Retina (tissue), 1 donor: Measurements from ENCODE around the gene TRIAP1.
"Not testable (repeated sequence)": the region's sequence is repeated elsewhere in the genome, so short reads cannot be mapped to it uniquely, and the experiment has no call there.

ENCODE experiments used
- DNase-seq: peaks from one replicate; pipeline ENCODE4 v3.0.0-alpha.2; 2016

The TRIAP1 gene

GRCh38 chr12:120468325-120468820 is 22.2 kb upstream of the TRIAP1 start:
- DNase-seq = peak; percentile 64

GRCh38 chr12:120467439-120467838 is 21.3 kb upstream of the TRIAP1 start:
- DNase-seq = no peak

- DNase-seq = peak; percentile 70
Measured at GRCh38 chr12:120466560-120467315, 20.6 kb upstream of the TRIAP1 start.

GRCh38 chr12:120465756-120466155 is 19.6 kb upstream of the TRIAP1 start:
- no peak for DNase-seq

- no peak for DNase-seq
Measured at GRCh38 chr12:120463712-120464111, 17.5 kb upstream of the TRIAP1 start.

GRCh38 chr12:120462099-120462640 is 16.0 kb upstream of the TRIAP1 start:
- DNase-seq = no peak

GRCh38 chr12:120460157-120460556 is 14.0 kb upstream of the TRIAP1 start:
- no peak for DNase-seq

GRCh38 chr12:120457133-120457532 is 10.9 kb upstream of the TRIAP1 start:
- DNase-seq = no peak

- DNase-seq = no peak
Measured at GRCh38 chr12:120455302-120455701, 9.1 kb upstream of the TRIAP1 start.

GRCh38 chr12:120453977-120454376 is 7.8 kb upstream of the TRIAP1 start:
- no peak for DNase-seq

GRCh38 chr12:120453060-120453750 is 7.0 kb upstream of the TRIAP1 start:
- no peak for DNase-seq

- not testable (repeated sequence) for DNase-seq
Measured at GRCh38 chr12:120452524-120452923, 6.3 kb upstream of the TRIAP1 start.

- no peak for DNase-seq
Measured at GRCh38 chr12:120447992-120448391, 1.8 kb upstream of the TRIAP1 start.

GRCh38 chr12:120446844-120447178 is 627 bp upstream of the TRIAP1 start:
- DNase-seq = not testable (repeated sequence)

GRCh38 chr12:120444676-120445075 is 1.5 kb downstream of the TRIAP1 start:
- no peak for DNase-seq

GRCh38 chr12:120439646-120440247 is 6.4 kb downstream of the TRIAP1 start:
- DNase-seq = peak; percentile 42

GRCh38 chr12:120438495-120439198 is 7.5 kb downstream of the TRIAP1 start:
- no peak for DNase-seq

- DNase-seq = peak; percentile 92
Measured at GRCh38 chr12:120437735-120438494, 8.3 kb downstream of the TRIAP1 start, which contains the start of gene COX6A1. Gene COX6A1 (plus strand): TSS chr12:120438113. CDS start chr12:120438127, 14 bp downstream.

GRCh38 chr12:120432772-120433525 is 13.2 kb downstream of the TRIAP1 start:
- no peak for DNase-seq

- no peak for DNase-seq
Measured at GRCh38 chr12:120429368-120429767, 16.8 kb downstream of the TRIAP1 start.

- no peak for DNase-seq
Measured at GRCh38 chr12:120428597-120429229, 17.5 kb downstream of the TRIAP1 start.
